Liver (tissue), 3 donors: ENCODE measurements around the gene NOTCH4.
"Not testable (repeated sequence)": the region's sequence is repeated elsewhere in the genome, so short reads cannot be mapped to it uniquely, and the experiment has no call there.

Experiments used
- CTCF ChIP-seq: fragments of 150-350 bp; IDR thresholded peaks from 2 replicates; pipeline ENCODE4 v1.5.1; 2017; ENCODE audit warnings: improper control_type of control experiment, low read depth, low read length; ENCODE audit not compliant: missing input control
- HNF4G ChIP-seq: IDR thresholded peaks from 2 replicates; pipeline ENCODE4 v1.6.1; 2016; ENCODE audit warnings: antibody characterized with exemption
- MAX ChIP-seq: IDR thresholded peaks from 2 replicates; pipeline ENCODE4 v1.6.1; 2016; ENCODE audit warnings: antibody characterized with exemption
- RAD21 ChIP-seq, 2 donors: IDR thresholded peaks; 2 replicates each; pipeline ENCODE4 v1.6.1; 2016; ENCODE audit warnings: antibody characterized with exemption in 2 of 2, mild to moderate bottlenecking in 2 of 2
- REST ChIP-seq: IDR thresholded peaks from 2 replicates; pipeline ENCODE4 v1.6.1; 2016; ENCODE audit warnings: antibody characterized with exemption, mild to moderate bottlenecking
- TAF1 ChIP-seq: conservative IDR thresholded peaks from 2 replicates; pipeline ENCODE4 v1.6.1; 2016; ENCODE audit warnings: antibody characterized with exemption, mild to moderate bottlenecking
- YY1 ChIP-seq: IDR thresholded peaks from 2 replicates; pipeline ENCODE4 v1.6.1; 2016; ENCODE audit warnings: antibody characterized with exemption, mild to moderate bottlenecking
- ZBTB33 ChIP-seq: IDR thresholded peaks from 2 replicates; pipeline ENCODE4 v1.6.1; 2016; ENCODE audit warnings: antibody characterized with exemption
- donor health status: healthy.
- donor health status: healthy.

- TF ChIP-seq CTCF; HNF4G; ZBTB33; MAX; REST; RAD21 (IDR thresholded peaks at IDR 0.05); TAF1; YY1: not testable (repeated sequence)
Measured at GRCh38 chr6:32242318-32242813, 18.5 kb upstream of the NOTCH4 start.
